SK-N-MC (cell line): Measurements from ENCODE around the gene WDR33.
"Not testable (repeated sequence)": the region's sequence is repeated elsewhere in the genome, so short reads cannot be mapped to it uniquely, and the experiment has no call there.

ENCODE experiments used
- DNase-seq: peaks from one replicate; pipeline ENCODE4 v3.0.0-alpha.2; 2011; ENCODE audit warnings: low read depth, low spot score
- H3K27ac ChIP-seq: fragments of 200-600 bp; sonication (generic); 2 replicates; pipeline ENCODE4 v1.5.1; 2016; ENCODE audit warnings: mixed run types
- H3K36me3 ChIP-seq: fragments of 200-600 bp; sonication (generic); 2 replicates; pipeline ENCODE4 v1.6.1; 2017; ENCODE audit warnings: antibody characterized with exemption, low read length, mixed read lengths; ENCODE audit not compliant: insufficient read depth
- H3K4me3 ChIP-seq: fragments of 200-600 bp; sonication (generic); 2 replicates; pipeline ENCODE4 v1.5.1; 2016
- H3K9ac ChIP-seq: fragments of 200-600 bp; sonication (generic); 2 replicates; pipeline ENCODE4 v1.8.0; 2017; ENCODE audit warnings: mixed run types, mixed read lengths; ENCODE audit not compliant: insufficient read length
- H3K9me3 ChIP-seq: fragments of 200-600 bp; sonication (generic); 2 replicates; pipeline ENCODE4 v1.6.1; 2017; ENCODE audit warnings: low read depth, mild to moderate bottlenecking, antibody characterized with exemption, low read length, moderate library complexity, mixed read lengths
- EZH2 ChIP-seq: fragments of 200-600 bp; sonication (generic); IDR thresholded peaks from one replicate; pipeline ENCODE4 v1.6.1; 2017; ENCODE audit warnings: antibody characterized with exemption
- FOXP2 ChIP-seq: optimal IDR thresholded peaks from 2 replicates; pipeline ENCODE3; 2011; ENCODE audit warnings: mild to moderate bottlenecking, moderate library complexity; ENCODE audit not compliant: insufficient read depth; ENCODE audit errors: extremely low read length, control extremely low read depth
- POLR2AphosphoS5 ChIP-seq: IDR thresholded peaks from 2 replicates; pipeline ENCODE4 v1.6.1; 2012; ENCODE audit warnings: mild to moderate bottlenecking, low read depth, low read length, borderline replicate concordance

The WDR33 gene

DNA sequence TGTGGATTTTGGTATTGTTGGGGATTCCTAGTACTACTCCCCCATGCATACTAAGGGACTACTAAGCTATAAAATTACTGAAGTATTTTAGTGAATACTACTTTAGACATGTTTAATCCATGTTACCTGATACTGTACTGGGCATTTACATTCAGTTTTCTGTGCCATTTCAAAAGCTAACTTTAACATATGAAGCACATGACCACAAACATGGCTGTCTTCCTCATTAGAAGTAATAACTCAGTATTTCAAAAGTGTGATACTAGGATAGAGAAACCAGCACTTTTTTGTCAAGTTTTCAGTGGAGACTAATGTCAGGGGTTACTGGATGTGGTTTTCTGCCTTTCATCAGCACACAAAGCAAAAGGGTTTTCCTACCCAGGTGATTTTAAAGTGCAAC, 27.9 kb downstream of the WDR33 start:
- Histone ChIP-seq H3K9ac (no peak overlapping the region), H3K9me3 (no peaks in the 10 kb centered on the region), H3K4me3 (no peak overlapping the region), H3K27ac (peak overlapping the region; percentile 70), H3K36me3 (peaks cover 20% of the 10 kb centered on the region)
- TF ChIP-seq FOXP2 = no peak
- no peak for TF ChIP-seq POLR2AphosphoS5
- TF ChIP-seq EZH2 = no peak
- DNase-seq = no peak

DNA sequence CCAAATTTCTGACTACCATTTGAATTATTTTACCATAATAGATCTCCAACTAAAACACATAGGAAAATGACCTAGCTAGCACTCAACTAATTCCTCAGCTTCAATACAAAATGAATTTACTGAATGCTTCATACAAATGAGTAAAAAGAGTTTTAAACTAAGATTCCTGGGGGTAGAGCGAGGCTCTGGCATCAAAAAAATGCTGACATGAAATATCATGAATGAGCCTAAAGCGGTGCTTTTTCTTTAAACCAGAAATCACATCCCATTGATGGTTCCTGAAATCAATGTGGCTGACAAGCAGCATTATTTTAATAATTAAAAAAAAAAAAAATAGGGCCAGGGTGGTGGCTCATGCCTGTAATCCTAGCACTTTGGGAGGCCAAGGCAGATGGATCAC, 32.1 kb downstream of the WDR33 start:
- Histone ChIP-seq H3K9me3 (no peaks in the 10 kb centered on the region), H3K27ac (no peak overlapping the region), H3K36me3 (peaks cover 10% of the 10 kb centered on the region), H3K9ac (no peak overlapping the region), H3K4me3 (no peak overlapping the region)
- no peak for TF ChIP-seq FOXP2
- no peak for TF ChIP-seq EZH2
- no peak for TF ChIP-seq POLR2AphosphoS5
- no peak for DNase-seq

DNA sequence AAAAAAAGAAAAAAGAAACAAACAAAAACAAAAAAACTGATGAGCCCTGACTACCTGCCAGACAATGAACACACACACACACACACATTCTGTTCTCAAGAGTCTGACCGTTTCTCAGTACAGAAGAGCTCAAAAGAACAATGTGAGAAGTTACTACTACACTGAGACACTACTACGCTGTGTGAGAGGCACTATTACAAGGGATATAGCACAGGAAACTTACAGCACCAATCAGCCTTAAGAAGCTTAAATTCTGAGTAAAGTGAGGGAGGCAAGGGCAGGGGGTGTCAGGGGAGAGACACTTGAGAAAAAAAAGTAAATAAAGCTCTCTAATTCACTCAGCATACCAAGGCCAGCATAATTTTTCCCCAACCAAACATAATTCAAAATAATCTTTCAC, 32.5 kb downstream of the WDR33 start:
- Histone ChIP-seq H3K36me3 (peaks cover 10% of the 10 kb centered on the region), H3K27ac (no peak overlapping the region)

DNA sequence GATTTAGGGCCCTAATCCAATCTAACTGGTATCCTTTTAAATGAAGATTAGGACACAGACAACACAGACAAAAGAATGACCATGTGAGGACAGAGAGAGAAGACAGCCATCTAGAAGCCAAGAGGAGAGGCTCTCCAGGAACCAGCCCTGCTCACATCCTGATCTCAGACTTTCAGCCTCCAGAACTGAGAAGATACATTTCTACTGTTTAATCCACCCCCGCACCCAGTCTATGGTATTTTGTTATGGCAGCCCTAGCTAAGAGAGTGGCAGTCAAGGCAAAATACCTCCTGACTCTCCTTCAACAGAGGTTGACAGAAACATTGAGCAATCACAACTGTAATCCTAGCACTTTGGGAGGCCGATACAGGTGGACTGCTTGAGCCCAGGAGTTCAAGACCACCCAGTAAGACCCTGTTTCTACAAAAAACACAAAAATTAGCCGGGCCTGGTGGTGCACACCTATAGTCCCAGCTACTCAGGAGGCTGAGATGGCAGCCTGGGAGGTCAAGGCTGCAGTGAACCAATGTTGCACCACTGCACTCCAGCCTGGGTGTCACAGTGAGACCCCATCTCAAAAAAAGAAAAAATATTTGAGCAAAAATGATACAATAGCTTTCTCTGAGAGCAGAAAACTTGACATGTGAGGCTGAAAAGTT, 34.7 kb downstream of the WDR33 start:
- H3K27ac ChIP-seq = peak overlapping the region; percentile 78
- peaks cover 5% of the 10 kb centered on the region for H3K36me3 ChIP-seq
- H3K4me3 ChIP-seq = no peak overlapping the region
- no peaks in the 10 kb centered on the region for H3K9me3 ChIP-seq
- no peak for TF ChIP-seq FOXP2
- no peak for TF ChIP-seq EZH2
- no peak for TF ChIP-seq POLR2AphosphoS5
- no peak overlapping the region for H3K9ac ChIP-seq
- DNase-seq = no peak

More for the DNA sequence above, 32.5 kb downstream of the WDR33 start:
- no peak for DNase-seq
- TF ChIP-seq EZH2 = no peak
- no peak for TF ChIP-seq FOXP2
- no peak for TF ChIP-seq POLR2AphosphoS5
- Histone ChIP-seq H3K9me3 (no peaks in the 10 kb centered on the region), H3K9ac (no peak overlapping the region), H3K4me3 (no peak overlapping the region)

DNA sequence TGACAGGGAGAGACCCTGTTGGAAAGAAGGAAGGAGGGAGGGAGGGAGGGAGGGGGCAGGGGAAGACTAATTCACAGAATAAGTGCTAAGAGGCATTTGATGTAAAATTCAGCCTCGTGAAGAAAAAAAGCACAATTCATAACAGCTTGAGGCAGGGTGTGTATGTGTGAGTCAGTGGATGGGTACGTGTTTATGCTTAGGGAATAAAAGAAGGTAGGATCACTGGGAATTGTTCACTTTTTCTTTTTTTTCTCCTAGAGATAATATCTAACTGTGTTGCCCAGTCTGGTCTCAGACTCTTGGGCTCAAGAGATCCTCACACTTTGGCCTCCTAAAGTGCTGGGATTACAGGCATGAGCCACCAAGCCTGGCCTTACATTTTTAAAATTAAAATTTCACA, 39.2 kb downstream of the WDR33 start:
- no peaks in the 10 kb centered on the region for H3K9me3 ChIP-seq
- H3K4me3 ChIP-seq = no peak overlapping the region
- peaks cover 32% of the 10 kb centered on the region for H3K36me3 ChIP-seq
- no peak for DNase-seq
- no peak overlapping the region for H3K9ac ChIP-seq
- H3K27ac ChIP-seq = no peak overlapping the region
- TF ChIP-seq POLR2AphosphoS5 = no peak
- TF ChIP-seq FOXP2 = no peak
- TF ChIP-seq EZH2 = no peak

DNA sequence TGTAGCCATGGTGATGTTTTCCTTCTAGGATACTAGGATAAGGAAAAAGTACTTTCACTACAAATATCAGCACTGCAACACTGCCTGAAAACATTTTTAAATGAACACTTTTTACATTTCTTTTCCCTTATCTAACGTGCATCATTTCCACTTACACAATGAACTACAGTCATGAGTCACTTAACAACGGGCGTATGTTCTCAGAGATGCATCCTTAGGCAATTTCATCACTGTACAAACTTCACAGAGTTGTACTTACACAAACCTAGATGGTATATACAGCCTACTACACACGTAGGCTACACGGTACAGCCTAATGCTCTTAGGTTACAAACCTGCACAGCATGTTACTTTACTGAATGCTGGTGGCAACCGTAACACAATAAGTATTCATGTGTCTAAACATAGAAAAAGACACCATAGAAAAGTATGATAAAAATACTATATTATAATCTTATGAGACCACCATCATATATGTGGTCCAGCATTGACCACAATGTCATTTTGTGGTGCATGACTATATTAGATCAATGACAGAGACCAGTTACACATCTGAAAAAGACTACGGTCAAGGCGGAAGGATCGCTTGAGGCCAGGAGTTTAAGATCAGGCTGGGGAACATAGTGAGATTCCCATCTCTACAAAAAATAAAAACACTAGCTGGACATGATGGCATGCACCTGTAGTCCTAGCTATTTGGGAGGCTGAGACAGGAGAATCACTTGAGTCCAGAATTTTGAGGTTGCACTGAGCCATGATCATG, 39.8 kb downstream of the WDR33 start:
- H3K36me3 ChIP-seq = peaks cover 38% of the 10 kb centered on the region
- TF ChIP-seq POLR2AphosphoS5 (no peak), EZH2 (no peak), FOXP2 (no peak)
- no peak for DNase-seq

DNA sequence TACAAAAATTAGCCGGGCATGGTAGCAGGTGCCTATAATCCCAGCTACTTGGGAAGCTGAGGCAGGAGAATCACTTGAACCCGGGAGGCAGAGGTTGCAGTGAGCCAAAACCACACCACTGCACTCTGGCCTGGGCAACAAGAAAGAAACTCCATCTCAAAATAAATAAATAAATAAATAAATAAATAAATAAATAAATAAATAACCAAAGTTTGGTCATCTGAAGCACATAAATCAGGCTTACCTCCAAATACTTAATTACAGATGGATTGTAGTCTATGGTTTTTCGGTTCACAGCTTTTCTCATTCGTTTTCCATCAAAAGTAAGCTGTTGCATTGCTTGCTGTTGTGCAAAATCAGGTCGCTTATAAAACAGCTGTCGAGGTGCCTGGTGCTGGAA, 40.4 kb downstream of the WDR33 start:
- not testable (repeated sequence) for H3K9me3 ChIP-seq, H3K9ac ChIP-seq, DNase-seq, H3K27ac ChIP-seq, H3K4me3 ChIP-seq
- peaks cover 45% of the 10 kb centered on the region for H3K36me3 ChIP-seq

More for the DNA sequence above, 39.8 kb downstream of the WDR33 start:
- no peak overlapping the region for H3K27ac ChIP-seq
- no peak overlapping the region for H3K4me3 ChIP-seq
- no peaks in the 10 kb centered on the region for H3K9me3 ChIP-seq
- H3K9ac ChIP-seq = no peak overlapping the region

DNA sequence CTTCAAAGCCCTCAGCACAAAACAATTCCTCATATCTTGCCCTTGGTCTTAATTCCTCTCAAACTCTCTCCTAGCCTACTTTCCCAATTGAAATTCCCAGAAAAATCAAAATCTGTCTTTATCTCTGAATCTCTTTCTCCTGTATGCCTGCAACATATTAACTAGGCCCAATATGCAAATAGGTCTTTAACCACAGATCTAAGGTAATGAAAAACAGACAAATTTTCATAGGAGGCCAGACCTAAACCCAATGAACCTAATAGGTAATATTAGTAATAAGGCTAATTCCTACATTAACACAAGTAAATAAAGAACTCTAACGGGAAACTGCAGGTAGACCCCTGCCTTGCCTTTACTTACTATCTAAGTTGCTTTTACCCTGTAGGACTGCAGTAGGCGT, 41.4 kb downstream of the WDR33 start:
- TF ChIP-seq FOXP2 = no peak
- no peak for TF ChIP-seq POLR2AphosphoS5
- no peak for TF ChIP-seq EZH2
- no peaks in the 10 kb centered on the region for H3K9me3 ChIP-seq
- no peak overlapping the region for H3K9ac ChIP-seq
- peaks cover 54% of the 10 kb centered on the region for H3K36me3 ChIP-seq
- no peak overlapping the region for H3K4me3 ChIP-seq
- H3K27ac ChIP-seq = peak overlapping the region; percentile 27
- DNase-seq = no peak
